Gastroesophageal sphincter (tissue), 4 donors: ENCODE results near the gene DNAI7. TPM values are rescaled to one million over a fixed set of nuclear protein-coding genes. Genes with fewer than 3 reads are reported as not detected.

Experiments used
- ATAC-seq: fragments of 150-250 bp; one replicate; pipeline ENCODE4 v1.9.1; 2016; ENCODE audit warnings: mild to moderate bottlenecking, moderate library complexity
- H3K27ac ChIP-seq, 4 donors: fragments of 200-600 bp; sonication (generic) in 3 of 4; 1 replicate in 3 of 4; 2 replicates in 1 of 4; pipeline ENCODE4 v1.5.1; 2016 to 2019
- H3K27me3 ChIP-seq: fragments of 200-600 bp; sonication (generic); one replicate; pipeline ENCODE4 v1.5.1; 2019
- H3K36me3 ChIP-seq, 2 donors: fragments of 200-600 bp; sonication (generic); one replicate each; pipeline ENCODE4 v1.5.1; 2019; ENCODE audit warnings: control low read depth in 1 of 2
- H3K4me1 ChIP-seq, 3 donors: fragments of 200-600 bp; sonication (generic); 1 replicate in 2 of 3; 2 replicates in 1 of 3; pipeline ENCODE4 v1.5.1; 2016 to 2019; ENCODE audit warnings: control low read depth in 2 of 3
- H3K4me3 ChIP-seq, 2 donors: fragments of 200-600 bp; sonication (generic); one replicate each; pipeline ENCODE4 v1.5.1; 2019; ENCODE audit warnings: mild to moderate bottlenecking in 1 of 2, moderate library complexity in 1 of 2
- H3K9me3 ChIP-seq, 3 donors: fragments of 200-600 bp; sonication (generic); one replicate each; pipeline ENCODE4 v1.5.1; 2017 to 2019; ENCODE audit warnings: control low read depth in 2 of 3
- EP300 ChIP-seq: sonication (generic); formaldehyde crosslinking; IDR thresholded peaks from one replicate; pipeline ENCODE4 v1.6.1; 2017; ENCODE audit warnings: antibody characterized with exemption, mild to moderate bottlenecking
- POLR2A ChIP-seq, 2 donors: fragments of 450-650 bp; IDR thresholded peaks; one replicate each; pipeline ENCODE4 v1.6.1; 2017; ENCODE audit warnings: antibody characterized with exemption in 2 of 2, mild to moderate bottlenecking in 2 of 2, moderate library complexity in 1 of 2
- POLR2AphosphoS5 ChIP-seq: sonication (generic); formaldehyde crosslinking; IDR thresholded peaks from one replicate; pipeline ENCODE4 v1.6.1; 2017; ENCODE audit warnings: antibody characterized with exemption
- WGBS, 2 donors: methylation state at CpG; one replicate each; pipeline ENCODE4 v1.1.5; 2018; ENCODE audit warnings: low coverage in 1 of 2; 5-methylcytosine and 5-hydroxymethylcytosine counted together
- total RNA-seq, 4 donors: library from RNA; depleted of rRNA; stranded (reverse); fragments of >200 nt; gene quantifications; one replicate each; pipeline ENCODE4 v1.1.0, GENCODE V29; 2016
- TF ChIP-seq, protein P1 (sequence below), 4 experiments: fragments of 200-600 bp in 2 of 4; fragments of 450-650 bp in 2 of 4; sonication (generic) in 1 of 4; IDR thresholded peaks; one replicate each; pipeline ENCODE4 v1.5.1; 2017 to 2019; ENCODE audit warnings: antibody characterized with exemption in 4 of 4, mild to moderate bottlenecking in 2 of 4, moderate library complexity in 2 of 4

Gene DNAI7
- total RNA-seq, 4 donors from 2014 or later = 0.22 to 2.3 (median 0.76) TPM

DNA sequence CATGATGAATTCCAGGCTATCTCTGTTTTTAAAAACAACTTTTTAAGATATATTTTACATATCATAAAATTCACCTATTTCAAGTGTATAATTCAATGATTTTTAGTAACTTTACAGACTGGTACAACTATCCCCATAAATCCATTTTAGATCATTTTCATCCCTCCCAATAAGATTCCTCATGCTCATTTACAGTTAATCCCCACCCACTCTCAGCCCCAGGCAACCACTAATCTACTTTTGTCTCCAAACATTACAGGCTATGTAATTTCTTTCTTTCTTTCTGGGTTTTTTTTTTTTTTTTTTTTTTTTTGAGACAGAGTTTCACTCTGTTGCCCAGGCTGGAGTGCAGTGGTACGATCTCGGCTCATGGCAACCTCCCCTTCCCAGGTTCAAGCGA lies 81.3 kb downstream of the DNAI7 start:
- ATAC-seq = no peak
- TF ChIP-seq, protein P1, sequence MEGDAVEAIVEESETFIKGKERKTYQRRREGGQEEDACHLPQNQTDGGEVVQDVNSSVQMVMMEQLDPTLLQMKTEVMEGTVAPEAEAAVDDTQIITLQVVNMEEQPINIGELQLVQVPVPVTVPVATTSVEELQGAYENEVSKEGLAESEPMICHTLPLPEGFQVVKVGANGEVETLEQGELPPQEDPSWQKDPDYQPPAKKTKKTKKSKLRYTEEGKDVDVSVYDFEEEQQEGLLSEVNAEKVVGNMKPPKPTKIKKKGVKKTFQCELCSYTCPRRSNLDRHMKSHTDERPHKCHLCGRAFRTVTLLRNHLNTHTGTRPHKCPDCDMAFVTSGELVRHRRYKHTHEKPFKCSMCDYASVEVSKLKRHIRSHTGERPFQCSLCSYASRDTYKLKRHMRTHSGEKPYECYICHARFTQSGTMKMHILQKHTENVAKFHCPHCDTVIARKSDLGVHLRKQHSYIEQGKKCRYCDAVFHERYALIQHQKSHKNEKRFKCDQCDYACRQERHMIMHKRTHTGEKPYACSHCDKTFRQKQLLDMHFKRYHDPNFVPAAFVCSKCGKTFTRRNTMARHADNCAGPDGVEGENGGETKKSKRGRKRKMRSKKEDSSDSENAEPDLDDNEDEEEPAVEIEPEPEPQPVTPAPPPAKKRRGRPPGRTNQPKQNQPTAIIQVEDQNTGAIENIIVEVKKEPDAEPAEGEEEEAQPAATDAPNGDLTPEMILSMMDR (IDR thresholded peaks at IDR 0.05) = no peak
- no peaks in the 10 kb centered on the region for H3K36me3 ChIP-seq
- no peak overlapping the region for H3K4me3 ChIP-seq
- no CpG with 5 or more reads among the region's 3 CpGs for WGBS, 2 donors
- H3K27ac ChIP-seq = no peak overlapping the region
- no peaks in the 10 kb centered on the region for H3K4me1 ChIP-seq
- no peaks in the 10 kb centered on the region for H3K9me3 ChIP-seq
- no peaks in the 10 kb centered on the region for H3K27me3 ChIP-seq

DNA sequence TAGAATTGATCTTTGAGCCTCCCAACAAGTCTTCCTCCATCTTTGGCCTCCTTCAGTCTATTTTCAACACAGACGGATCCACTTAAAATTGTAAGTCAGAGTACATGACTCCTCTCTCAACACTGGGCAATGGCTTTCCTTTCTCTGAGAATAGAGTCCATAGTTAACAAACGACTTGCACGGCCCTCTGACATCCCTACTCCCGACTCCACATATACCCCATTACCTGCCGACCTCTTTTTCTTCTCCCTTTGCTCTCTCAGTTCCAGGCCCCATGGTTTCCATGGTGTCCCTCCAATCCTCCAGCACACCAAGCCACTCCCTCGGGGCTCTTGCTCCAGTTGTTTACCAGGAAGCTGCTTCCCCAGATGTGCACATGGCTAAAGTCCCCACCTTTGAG lies 84.7 kb downstream of the DNAI7 start:
- Histone ChIP-seq H3K9me3 (no peaks in the 10 kb centered on the region), H3K36me3 (no peaks in the 10 kb centered on the region), H3K27me3 (no peaks in the 10 kb centered on the region), H3K27ac (no peak overlapping the region), H3K4me3 (no peak overlapping the region), H3K4me1 (no peaks in the 10 kb centered on the region)
- no peak for ATAC-seq
- 90 to 94% methylated on average over 5 to 6 of the region's 6 CpGs for WGBS, 2 donors
- no peak for TF ChIP-seq POLR2AphosphoS5
- TF ChIP-seq, protein P1 (IDR thresholded peaks at IDR 0.05) = no peak
- TF ChIP-seq POLR2A (IDR thresholded peaks at IDR 0.05) = no peak
- no peak for TF ChIP-seq EP300

DNA sequence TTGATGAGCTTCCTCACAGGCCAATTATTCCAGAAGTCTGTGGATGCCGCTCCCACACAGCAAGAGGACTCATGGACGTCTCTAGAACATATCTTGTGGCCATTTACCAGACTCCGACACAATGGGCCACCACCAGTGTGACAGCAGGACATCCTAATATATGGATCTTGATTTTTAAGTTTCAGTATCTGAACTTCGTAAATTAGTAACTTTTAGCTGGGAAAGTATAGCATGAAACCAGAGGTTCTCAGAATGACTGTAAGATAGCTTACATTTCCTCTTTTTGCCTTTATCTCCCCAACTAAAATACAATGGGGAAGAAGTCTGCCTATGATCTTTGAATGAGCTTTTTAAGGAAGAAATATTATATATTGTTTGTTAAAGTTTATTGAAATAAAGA lies 87.0 kb downstream of the DNAI7 start:
- TF ChIP-seq POLR2AphosphoS5 (no peak), EP300 (no peak), POLR2A (IDR thresholded peaks at IDR 0.05) (no peak)
- TF ChIP-seq, protein P1 (IDR thresholded peaks at IDR 0.05) = no peak
- Histone ChIP-seq H3K27ac (no peak overlapping the region), H3K4me3 (no peak overlapping the region), H3K36me3 (no peaks in the 10 kb centered on the region), H3K4me1 (no peaks in the 10 kb centered on the region), H3K9me3 (no peaks in the 10 kb centered on the region), H3K27me3 (no peaks in the 10 kb centered on the region)
- 96% methylated on average over 4 of the region's 4 CpGs; no CpG with 5 or more reads in 1 of the 2 donors for WGBS, 2 donors
- no peak for ATAC-seq

DNA sequence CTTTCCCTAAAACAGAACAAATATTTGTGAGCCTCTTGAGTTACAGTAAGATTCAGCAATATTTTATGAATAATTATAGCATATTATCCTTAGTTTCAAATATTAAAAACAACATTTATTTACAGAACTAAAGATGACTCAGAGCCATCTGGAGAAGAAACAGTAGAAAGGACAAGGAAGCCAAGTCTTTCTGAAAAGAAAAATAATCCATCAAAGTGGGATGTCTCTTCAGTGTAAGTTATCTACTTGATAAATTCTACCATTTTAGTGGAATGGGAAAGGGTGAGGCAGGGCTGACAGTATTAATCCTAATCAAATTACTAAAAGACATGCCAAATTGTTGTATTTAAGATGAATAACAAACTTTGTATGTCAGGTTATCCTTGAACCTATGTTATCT lies 88.1 kb downstream of the DNAI7 start:
- H3K36me3 ChIP-seq = no peaks in the 10 kb centered on the region
- ATAC-seq = no peak

DNA sequence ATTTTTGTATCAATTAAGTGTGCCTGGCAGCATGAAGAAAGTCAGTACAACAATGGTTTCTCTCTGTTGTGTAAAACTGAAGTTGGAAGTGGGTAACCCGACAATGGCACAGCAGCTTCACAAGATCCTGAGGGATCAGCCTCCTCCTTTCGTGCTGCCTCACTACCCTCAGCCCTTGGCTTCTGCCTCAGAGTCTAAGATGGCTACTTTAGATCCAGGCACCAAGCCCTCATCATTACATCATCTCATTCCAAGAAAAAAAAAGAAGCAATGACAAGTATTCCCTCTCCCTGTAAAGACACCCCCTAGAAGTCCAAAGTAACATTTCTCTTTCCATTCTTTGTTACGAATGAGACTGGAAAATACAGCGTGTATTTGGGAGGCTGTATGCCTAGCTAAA lies 92.6 kb downstream of the DNAI7 start:
- 71 to 85% methylated on average over 2 to 4 of the region's 4 CpGs for WGBS, 2 donors

More for the DNA sequence above, 88.1 kb downstream of the DNAI7 start:
- no peaks in the 10 kb centered on the region for H3K4me1 ChIP-seq
- no peaks in the 10 kb centered on the region for H3K27me3 ChIP-seq
- H3K4me3 ChIP-seq = no peak overlapping the region
- TF ChIP-seq EP300 (no peak), POLR2AphosphoS5 (no peak), POLR2A (IDR thresholded peaks at IDR 0.05) (no peak)
- TF ChIP-seq, protein P1 (IDR thresholded peaks at IDR 0.05) = no peak
- no peaks in the 10 kb centered on the region for H3K9me3 ChIP-seq
- no peak overlapping the region for H3K27ac ChIP-seq

More for the DNA sequence above, 92.6 kb downstream of the DNAI7 start:
- Histone ChIP-seq H3K4me1 (no peaks in the 10 kb centered on the region), H3K36me3 (no peaks in the 10 kb centered on the region), H3K4me3 (no peak overlapping the region), H3K27ac (no peak overlapping the region), H3K9me3 (no peaks in the 10 kb centered on the region), H3K27me3 (no peaks in the 10 kb centered on the region)
- TF ChIP-seq POLR2AphosphoS5 (no peak), EP300 (no peak), POLR2A (IDR thresholded peaks at IDR 0.05) (no peak)
- TF ChIP-seq, protein P1 (IDR thresholded peaks at IDR 0.05) = no peak
- no peak for ATAC-seq
